Fibroblast of lung (primary cell): Measurements from ENCODE around the gene HSPB6. TPM values are rescaled to one million over a fixed set of nuclear protein-coding genes. Genes with fewer than 3 reads are reported as not detected.

ENCODE experiments used
- DNase-seq, 2 donors: peaks; one replicate each; pipeline versions ENCODE4 v3.0.0 to v3.0.0-alpha.2; 2010; ENCODE audit warnings: low read depth in 2 of 2
- H2AFZ ChIP-seq: 2 replicates; pipeline ENCODE4 v1.5.1; 2012; ENCODE audit warnings: low read length, control low read depth, inconsistent platforms
- H3K27ac ChIP-seq: 2 replicates; pipeline ENCODE4 v1.5.1; 2011; ENCODE audit warnings: low read length, control low read depth; ENCODE audit not compliant: insufficient read depth
- H3K27me3 ChIP-seq: 2 replicates; pipeline ENCODE4 v1.5.1; 2011; ENCODE audit warnings: mild to moderate bottlenecking, low read length; ENCODE audit not compliant: control insufficient read depth, insufficient read depth
- H3K36me3 ChIP-seq: 2 replicates; pipeline ENCODE4 v1.5.1; 2011; ENCODE audit warnings: low read length; ENCODE audit not compliant: control insufficient read depth, insufficient read depth
- H3K4me1 ChIP-seq: 2 replicates; pipeline ENCODE4 v1.5.1; 2011; ENCODE audit warnings: low read length; ENCODE audit not compliant: control insufficient read depth, insufficient read depth; ENCODE audit errors: extremely low read depth
- H3K4me2 ChIP-seq: 2 replicates; pipeline ENCODE4 v1.5.1; 2011; ENCODE audit warnings: low read length, control low read depth; ENCODE audit not compliant: insufficient read depth; ENCODE audit errors: extremely low read depth
- H3K4me3 ChIP-seq, 4 experiments: fragments of 200-600 bp in 1 of 4; sonication (generic) in 1 of 4; replicated peaks in 1 of 4; 2 replicates each; pipeline ENCODE4 v1.5.1; 2011 to 2016; ENCODE audit warnings: low read length in 4 of 4, low read depth in 3 of 4, mild to moderate bottlenecking in 3 of 4, control low read depth in 2 of 4, inconsistent platforms in 1 of 4, mixed read lengths in 1 of 4; ENCODE audit not compliant: insufficient read depth in 1 of 4; ENCODE audit errors: control extremely low read depth in 1 of 4
- H3K79me2 ChIP-seq: 2 replicates; pipeline ENCODE4 v1.5.1; 2012; ENCODE audit warnings: mild to moderate bottlenecking, low read length, inconsistent platforms; ENCODE audit not compliant: control insufficient read depth, insufficient read depth
- H3K9ac ChIP-seq: 2 replicates; pipeline ENCODE4 v1.5.1; 2011; ENCODE audit warnings: mild to moderate bottlenecking, low read length, control low read depth; ENCODE audit not compliant: insufficient read depth
- H3K9me3 ChIP-seq: 2 replicates; pipeline ENCODE4 v1.5.1; 2012; ENCODE audit warnings: low read depth, low read length; ENCODE audit not compliant: control insufficient read depth, insufficient read depth
- H4K20me1 ChIP-seq: 2 replicates; pipeline ENCODE4 v1.5.1; 2011; ENCODE audit warnings: low read length; ENCODE audit not compliant: control insufficient read depth, insufficient read depth; ENCODE audit errors: extremely low read depth
- CTCF ChIP-seq, 2 donors: IDR thresholded peaks in 1 of 2; conservative IDR thresholded peaks in 1 of 2; 1 replicate in 1 of 2; 2 replicates in 1 of 2; pipeline ENCODE4 v1.5.1; 2011 to 2012; ENCODE audit warnings: low read length in 2 of 2, control low read depth in 1 of 2, inconsistent platforms in 1 of 2, low read depth in 1 of 2, mild to moderate bottlenecking in 1 of 2
- EZH2 ChIP-seq: IDR thresholded peaks from 2 replicates; pipeline ENCODE4 v1.5.1; 2012; ENCODE audit warnings: low read length, control low read depth, mild to moderate bottlenecking; ENCODE audit errors: missing control alignments
- polyA plus RNA-seq, 2 donors: library from polyadenylated mRNA; depleted of rRNA in 1 of 2; stranded (reverse) in 1 of 2; unstranded in 1 of 2; fragments of >200 nt; gene quantifications; 2 replicates each; pipeline ENCODE4 v1.2.1, GENCODE V29; 2011 to 2012; ENCODE audit warnings: missing spikeins in 1 of 2
- total RNA-seq: library from RNA; depleted of rRNA; stranded (reverse); fragments of >200 nt; gene quantifications from 2 replicates; pipeline ENCODE4 v1.2.1, GENCODE V29; 2014

The HSPB6 gene
- total and polyA plus RNA-seq, 2 donors (not counting 1 experiment from before 2014, with no cell fraction given): 53.1 to 54.3 TPM

DNA sequence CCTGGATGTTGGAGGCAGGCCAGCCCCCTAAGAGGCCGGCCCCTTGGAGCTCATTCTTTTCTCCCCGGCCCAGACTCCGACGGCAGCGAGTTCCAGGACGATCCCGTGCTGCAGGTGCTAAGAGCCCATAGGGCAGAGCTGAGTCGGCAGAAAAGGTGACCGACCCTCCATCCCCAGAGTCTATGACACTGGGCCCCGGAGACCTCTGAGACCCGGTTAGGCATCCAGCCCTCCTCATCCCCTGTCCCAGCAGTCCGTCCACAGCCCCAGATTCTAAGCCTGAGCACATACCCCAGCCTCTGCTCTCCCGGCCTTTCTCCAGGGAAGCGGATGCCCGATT is 11.2 kb upstream of the HSPB6 start:
- Histone ChIP-seq H3K4me1 (no peaks in the 10 kb centered on the region), H3K27ac (no peak overlapping the region), H3K36me3 (peaks cover 11% of the 10 kb centered on the region), H3K27me3 (no peaks in the 10 kb centered on the region), H3K4me3 (no peak overlapping the region), H4K20me1 (no peaks in the 10 kb centered on the region), H3K9ac (no peak overlapping the region), H2AFZ (no peak overlapping the region), H3K4me2 (no peak overlapping the region), H3K9me3 (no peaks in the 10 kb centered on the region), H3K79me2 (no peaks in the 10 kb centered on the region)
- no peak for TF ChIP-seq EZH2
- no peak for TF ChIP-seq CTCF (conservative IDR thresholded peaks at IDR 0.05 in 1 of 2, IDR thresholded peaks at IDR 0.05 in 1 of 2; ENCODE audit: low read depth in 1 of 2, low read length in 2 of 2)
- DNase-seq: no peak

GRCh38 chr19:35767288-35768081 is 10.7 kb upstream of the HSPB6 start:
- Histone ChIP-seq H3K4me3 (no peak overlapping the region), H3K4me1 (no peaks in the 10 kb centered on the region), H3K9me3 (no peaks in the 10 kb centered on the region), H4K20me1 (no peaks in the 10 kb centered on the region), H3K9ac (no peak overlapping the region), H3K27ac (no peak overlapping the region), H2AFZ (no peak overlapping the region), H3K27me3 (no peaks in the 10 kb centered on the region), H3K4me2 (no peak overlapping the region), H3K79me2 (no peaks in the 10 kb centered on the region), H3K36me3 (peaks cover 11% of the 10 kb centered on the region)
- no peak for DNase-seq
- no peak for TF ChIP-seq CTCF (conservative IDR thresholded peaks at IDR 0.05 in 1 of 2, IDR thresholded peaks at IDR 0.05 in 1 of 2; ENCODE audit: low read depth in 1 of 2, low read length in 2 of 2)
- TF ChIP-seq EZH2: no peak

- no peaks in the 10 kb centered on the region for H3K4me1 ChIP-seq
- no peak overlapping the region for H3K4me2 ChIP-seq
- H3K9ac ChIP-seq: no peak overlapping the region
- TF ChIP-seq EZH2 (no peak), CTCF (conservative IDR thresholded peaks at IDR 0.05 in 1 of 2, IDR thresholded peaks at IDR 0.05 in 1 of 2; ENCODE audit: low read depth in 1 of 2, low read length in 2 of 2) (no peak)
- no peak overlapping the region for H3K4me3 ChIP-seq
- H3K36me3 ChIP-seq: peaks cover 15% of the 10 kb centered on the region
- H4K20me1 ChIP-seq: no peaks in the 10 kb centered on the region
- H3K27me3 ChIP-seq: no peaks in the 10 kb centered on the region
- no peak overlapping the region for H3K27ac ChIP-seq
- no peak overlapping the region for H2AFZ ChIP-seq
- no peaks in the 10 kb centered on the region for H3K9me3 ChIP-seq
- H3K79me2 ChIP-seq: no peaks in the 10 kb centered on the region
- DNase-seq: no peak
These were observed 9.8 kb upstream of the HSPB6 start for GRCh38 chr19:35766571-35767104.
